Mucosa of stomach (tissue), 1 donor: ENCODE results near the gene ZC3H12C.
"Not testable (repeated sequence)": the region's sequence is repeated elsewhere in the genome, so short reads cannot be mapped to it uniquely, and the experiment has no call there.

Experiments used
- H3K27me3 ChIP-seq: one replicate; pipeline ENCODE4 v1.7.0; 2013; ENCODE audit warnings: mild to moderate bottlenecking, low read length; ENCODE audit not compliant: control insufficient read depth, insufficient read depth
- H3K36me3 ChIP-seq: one replicate; pipeline ENCODE4 v1.7.0; 2013; ENCODE audit warnings: low read length; ENCODE audit not compliant: control insufficient read depth, insufficient read depth
- H3K4me1 ChIP-seq: one replicate; pipeline ENCODE4 v1.7.0; 2013; ENCODE audit warnings: mild to moderate bottlenecking, low read length; ENCODE audit not compliant: control insufficient read depth, insufficient read depth
- H3K4me3 ChIP-seq: one replicate; pipeline ENCODE4 v1.7.0; 2013; ENCODE audit warnings: low read length
- H3K9ac ChIP-seq: one replicate; pipeline ENCODE4 v1.7.0; 2013; ENCODE audit warnings: mild to moderate bottlenecking, low read length, moderate library complexity
- H3K9me3 ChIP-seq: one replicate; pipeline ENCODE4 v1.7.0; 2013; ENCODE audit warnings: mild to moderate bottlenecking, low read length, moderate library complexity; ENCODE audit not compliant: control insufficient read depth
- donor health status: Pancreatic carcinoma.

Gene ZC3H12C

GRCh38 chr11:110068001-110068400 is 25.2 kb upstream of the ZC3H12C start:
- not testable (repeated sequence) for H3K9me3 ChIP-seq, H3K4me1 ChIP-seq, H3K36me3 ChIP-seq, H3K4me3 ChIP-seq, H3K9ac ChIP-seq, H3K27me3 ChIP-seq

- no peak overlapping the region for H3K9ac ChIP-seq
- H3K27me3 ChIP-seq, result no peaks in the 10 kb centered on the region
- no peaks in the 10 kb centered on the region for H3K9me3 ChIP-seq
- no peak overlapping the region for H3K4me3 ChIP-seq
- H3K36me3 ChIP-seq, result no peaks in the 10 kb centered on the region
- no peaks in the 10 kb centered on the region for H3K4me1 ChIP-seq
Measured at GRCh38 chr11:110069158-110069737, 23.9 kb upstream of the ZC3H12C start.

GRCh38 chr11:110070176-110070575 is 23.0 kb upstream of the ZC3H12C start:
- no peak overlapping the region for H3K4me3 ChIP-seq
- H3K9ac ChIP-seq, result no peak overlapping the region
- H3K27me3 ChIP-seq, result no peaks in the 10 kb centered on the region
- H3K36me3 ChIP-seq, result no peaks in the 10 kb centered on the region
- no peaks in the 10 kb centered on the region for H3K9me3 ChIP-seq
- H3K4me1 ChIP-seq, result no peaks in the 10 kb centered on the region

- no peaks in the 10 kb centered on the region for H3K36me3 ChIP-seq
- no peaks in the 10 kb centered on the region for H3K4me1 ChIP-seq
- no peak overlapping the region for H3K9ac ChIP-seq
- no peaks in the 10 kb centered on the region for H3K9me3 ChIP-seq
- H3K27me3 ChIP-seq, result no peaks in the 10 kb centered on the region
- H3K4me3 ChIP-seq, result no peak overlapping the region
Measured at GRCh38 chr11:110071197-110071596, 22.0 kb upstream of the ZC3H12C start.

- no peaks in the 10 kb centered on the region for H3K36me3 ChIP-seq
- H3K27me3 ChIP-seq, result no peaks in the 10 kb centered on the region
- H3K4me3 ChIP-seq, result no peak overlapping the region
- H3K9ac ChIP-seq, result no peak overlapping the region
- H3K4me1 ChIP-seq, result no peaks in the 10 kb centered on the region
- H3K9me3 ChIP-seq, result no peaks in the 10 kb centered on the region
Measured at GRCh38 chr11:110072930-110073329, 20.3 kb upstream of the ZC3H12C start.

- Histone ChIP-seq H3K4me1 (no peaks in the 10 kb centered on the region), H3K9me3 (no peaks in the 10 kb centered on the region), H3K9ac (no peak overlapping the region), H3K27me3 (no peaks in the 10 kb centered on the region), H3K4me3 (no peak overlapping the region), H3K36me3 (no peaks in the 10 kb centered on the region)
Measured at GRCh38 chr11:110074499-110074898, 18.7 kb upstream of the ZC3H12C start.

- H3K9me3 ChIP-seq, result no peaks in the 10 kb centered on the region
- H3K4me1 ChIP-seq, result no peaks in the 10 kb centered on the region
- no peak overlapping the region for H3K4me3 ChIP-seq
- H3K9ac ChIP-seq, result no peak overlapping the region
- no peaks in the 10 kb centered on the region for H3K36me3 ChIP-seq
- H3K27me3 ChIP-seq, result no peaks in the 10 kb centered on the region
Measured at GRCh38 chr11:110075105-110075846, 17.9 kb upstream of the ZC3H12C start.

GRCh38 chr11:110075847-110076208 is 17.4 kb upstream of the ZC3H12C start:
- H3K9ac ChIP-seq, result no peak overlapping the region
- H3K36me3 ChIP-seq, result no peaks in the 10 kb centered on the region
- no peaks in the 10 kb centered on the region for H3K27me3 ChIP-seq
- H3K4me3 ChIP-seq, result no peak overlapping the region
- H3K4me1 ChIP-seq, result no peaks in the 10 kb centered on the region
- H3K9me3 ChIP-seq, result no peaks in the 10 kb centered on the region

- no peaks in the 10 kb centered on the region for H3K27me3 ChIP-seq
- H3K4me3 ChIP-seq, result no peak overlapping the region
- no peaks in the 10 kb centered on the region for H3K36me3 ChIP-seq
- H3K4me1 ChIP-seq, result no peaks in the 10 kb centered on the region
- H3K9ac ChIP-seq, result no peak overlapping the region
- H3K9me3 ChIP-seq, result no peaks in the 10 kb centered on the region
Measured at GRCh38 chr11:110076371-110076965, 16.7 kb upstream of the ZC3H12C start.

- H3K9me3 ChIP-seq, result no peaks in the 10 kb centered on the region
- H3K4me3 ChIP-seq, result no peak overlapping the region
- H3K4me1 ChIP-seq, result no peaks in the 10 kb centered on the region
- no peaks in the 10 kb centered on the region for H3K27me3 ChIP-seq
- H3K9ac ChIP-seq, result no peak overlapping the region
- no peaks in the 10 kb centered on the region for H3K36me3 ChIP-seq
Measured at GRCh38 chr11:110077346-110077745, 15.8 kb upstream of the ZC3H12C start.

- Histone ChIP-seq H3K4me3 (no peak overlapping the region), H3K9ac (no peak overlapping the region)
Measured at GRCh38 chr11:110077831-110078325, 15.3 kb upstream of the ZC3H12C start.

GRCh38 chr11:110078923-110079544 is 14.2 kb upstream of the ZC3H12C start:
- H3K9me3 ChIP-seq, result no peaks in the 10 kb centered on the region
- no peak overlapping the region for H3K4me3 ChIP-seq
- H3K36me3 ChIP-seq, result no peaks in the 10 kb centered on the region
- no peak overlapping the region for H3K9ac ChIP-seq
- H3K27me3 ChIP-seq, result no peaks in the 10 kb centered on the region
- no peaks in the 10 kb centered on the region for H3K4me1 ChIP-seq

More at GRCh38 chr11:110077831-110078325, 15.3 kb upstream of the ZC3H12C start:
- Histone ChIP-seq H3K27me3 (no peaks in the 10 kb centered on the region), H3K9me3 (no peaks in the 10 kb centered on the region), H3K36me3 (no peaks in the 10 kb centered on the region), H3K4me1 (no peaks in the 10 kb centered on the region)
